Choroid plexus epithelial cell (primary cell): ENCODE data around the gene BBS1.

Experiments used
- DNase-seq: peaks from one replicate; pipeline ENCODE4 v3.0.0-alpha.2; 2010; ENCODE audit warnings: low read depth
- H3K4me3 ChIP-seq: 2 replicates; pipeline ENCODE4 v1.5.1; 2011; ENCODE audit warnings: low read depth, mild to moderate bottlenecking, control low read depth, low read length, moderate library complexity
- TF ChIP-seq, protein P1 (sequence below): conservative IDR thresholded peaks from 2 replicates; pipeline ENCODE4 v1.5.1; 2011; ENCODE audit warnings: low read depth, mild to moderate bottlenecking, control low read depth, inconsistent platforms, low read length, moderate library complexity

The BBS1 gene

DNA sequence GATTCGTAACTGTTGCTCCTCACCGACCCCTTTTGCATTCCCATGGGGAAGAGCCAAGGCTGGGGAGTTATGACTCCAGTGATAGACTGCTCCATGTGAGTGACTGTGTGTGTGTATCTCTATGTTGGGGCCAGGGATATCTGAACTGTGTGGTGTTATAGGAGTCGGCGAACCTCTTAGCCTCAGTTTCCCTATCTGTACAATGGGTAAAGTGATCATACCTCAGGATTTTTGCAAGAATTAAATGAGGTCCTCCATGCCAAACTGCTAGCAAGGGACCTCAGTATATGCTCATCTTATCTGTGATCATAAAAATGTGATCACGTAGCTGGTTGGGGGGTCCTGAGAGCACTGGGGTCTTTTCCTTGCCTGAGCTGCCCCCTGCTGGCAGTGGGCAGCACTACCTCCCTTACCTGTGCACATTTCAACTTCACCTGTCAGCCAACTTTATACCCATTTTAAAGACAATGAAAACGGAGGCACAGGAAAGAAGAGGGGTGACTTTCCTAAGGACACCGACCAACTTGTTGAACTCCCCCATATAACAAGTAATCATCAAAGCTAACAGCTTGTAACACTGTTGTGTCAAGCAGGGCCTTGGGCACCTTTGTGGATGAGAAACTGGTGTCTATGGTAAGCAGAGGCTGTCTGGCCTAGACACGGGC is 31.6 kb upstream of the BBS1 start:
- TF ChIP-seq, protein P1, sequence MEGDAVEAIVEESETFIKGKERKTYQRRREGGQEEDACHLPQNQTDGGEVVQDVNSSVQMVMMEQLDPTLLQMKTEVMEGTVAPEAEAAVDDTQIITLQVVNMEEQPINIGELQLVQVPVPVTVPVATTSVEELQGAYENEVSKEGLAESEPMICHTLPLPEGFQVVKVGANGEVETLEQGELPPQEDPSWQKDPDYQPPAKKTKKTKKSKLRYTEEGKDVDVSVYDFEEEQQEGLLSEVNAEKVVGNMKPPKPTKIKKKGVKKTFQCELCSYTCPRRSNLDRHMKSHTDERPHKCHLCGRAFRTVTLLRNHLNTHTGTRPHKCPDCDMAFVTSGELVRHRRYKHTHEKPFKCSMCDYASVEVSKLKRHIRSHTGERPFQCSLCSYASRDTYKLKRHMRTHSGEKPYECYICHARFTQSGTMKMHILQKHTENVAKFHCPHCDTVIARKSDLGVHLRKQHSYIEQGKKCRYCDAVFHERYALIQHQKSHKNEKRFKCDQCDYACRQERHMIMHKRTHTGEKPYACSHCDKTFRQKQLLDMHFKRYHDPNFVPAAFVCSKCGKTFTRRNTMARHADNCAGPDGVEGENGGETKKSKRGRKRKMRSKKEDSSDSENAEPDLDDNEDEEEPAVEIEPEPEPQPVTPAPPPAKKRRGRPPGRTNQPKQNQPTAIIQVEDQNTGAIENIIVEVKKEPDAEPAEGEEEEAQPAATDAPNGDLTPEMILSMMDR: peak; percentile 86
- DNase-seq: peak; percentile 26
- H3K4me3 ChIP-seq: peak overlapping the region; percentile 88

DNA sequence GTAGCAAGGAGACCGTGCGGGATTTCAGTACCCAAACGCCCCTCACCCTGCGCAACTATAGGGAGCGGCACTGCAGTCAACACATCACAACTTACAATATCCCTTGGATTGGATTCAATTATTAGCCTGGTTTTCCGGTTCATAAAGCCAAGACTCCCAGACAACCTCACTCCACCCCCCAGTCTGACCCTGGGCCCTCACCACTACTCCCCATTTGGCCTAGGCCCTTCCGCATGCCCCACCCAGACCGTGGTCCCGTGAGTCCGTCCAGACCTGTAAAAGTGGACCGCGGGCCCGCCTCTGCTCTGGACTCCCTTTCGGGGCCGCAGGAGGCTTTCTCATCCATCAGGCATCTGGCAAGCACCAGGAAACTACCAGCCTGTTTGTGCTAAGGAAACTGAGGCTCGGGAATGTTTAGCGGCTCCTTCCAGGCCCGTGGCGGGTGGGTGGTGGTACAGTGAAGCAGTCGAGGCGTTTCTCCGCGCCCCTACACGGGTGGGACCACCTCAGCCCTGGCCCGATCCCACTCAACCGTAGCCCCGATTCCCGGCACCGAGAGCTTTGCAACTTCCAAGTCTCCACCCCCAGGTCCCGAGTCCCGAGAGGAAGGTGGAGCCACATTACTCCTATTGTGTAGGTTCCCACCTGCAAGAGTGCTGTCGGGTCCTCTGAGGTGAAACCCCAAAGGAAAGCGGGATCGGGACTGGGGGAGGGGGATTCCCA is 30.9 kb upstream of the BBS1 start:
- TF ChIP-seq, protein P1: no peak
- peak; percentile 50 for DNase-seq
- H3K4me3 ChIP-seq: peak overlapping the region; percentile 88

DNA sequence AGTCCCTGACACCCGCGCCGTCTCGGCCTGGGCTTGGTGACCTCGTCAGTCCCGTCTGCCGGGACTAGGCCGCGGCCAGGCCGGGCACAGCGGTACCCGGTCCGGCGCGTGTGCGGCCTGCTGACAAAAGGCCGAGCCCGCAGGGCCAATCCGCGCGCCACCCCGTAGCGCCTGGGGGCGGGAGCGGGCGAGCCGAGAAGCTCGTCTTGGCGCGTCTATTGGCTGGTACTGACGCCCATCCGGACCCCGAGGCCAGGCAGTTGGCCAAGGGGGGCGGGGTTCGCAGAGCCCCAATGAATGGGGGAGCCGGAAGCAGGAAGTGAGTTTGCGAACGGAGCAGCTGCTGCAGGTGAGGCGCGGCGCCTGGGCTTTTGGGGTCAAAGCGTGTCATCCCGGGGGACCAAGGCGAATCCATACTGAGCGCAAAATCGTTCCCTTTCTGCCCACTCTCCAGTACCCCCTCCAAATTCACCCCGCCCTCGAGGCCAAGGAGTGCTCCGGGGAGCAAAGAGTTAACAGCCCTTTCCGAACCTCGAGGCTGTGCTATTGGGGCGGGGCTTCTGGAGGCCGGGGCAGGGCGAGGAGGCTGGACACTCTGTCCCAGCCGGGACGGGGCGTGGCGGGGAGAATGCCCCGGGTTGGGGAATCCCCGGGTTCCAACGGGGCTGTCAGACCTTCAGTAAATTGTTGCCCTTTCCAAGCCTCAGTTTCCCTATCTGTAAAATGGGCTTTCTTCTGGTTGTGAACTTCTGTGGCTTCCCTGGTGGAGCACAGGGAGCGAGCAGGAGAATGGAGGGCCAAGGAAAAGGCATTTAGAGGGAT is 30.1 kb upstream of the BBS1 start, which contains the start of gene DPP3:
Gene DPP3 (plus strand): TSS at position 318 of the 822 bp plus-strand sequence. CDS start 1,767 bp downstream, outside the sequence.
- H3K4me3 ChIP-seq: peak within 1 kb of the TSS; percentile 88
- peak; percentile 97 for DNase-seq
- TF ChIP-seq, protein P1: no peak

DNA sequence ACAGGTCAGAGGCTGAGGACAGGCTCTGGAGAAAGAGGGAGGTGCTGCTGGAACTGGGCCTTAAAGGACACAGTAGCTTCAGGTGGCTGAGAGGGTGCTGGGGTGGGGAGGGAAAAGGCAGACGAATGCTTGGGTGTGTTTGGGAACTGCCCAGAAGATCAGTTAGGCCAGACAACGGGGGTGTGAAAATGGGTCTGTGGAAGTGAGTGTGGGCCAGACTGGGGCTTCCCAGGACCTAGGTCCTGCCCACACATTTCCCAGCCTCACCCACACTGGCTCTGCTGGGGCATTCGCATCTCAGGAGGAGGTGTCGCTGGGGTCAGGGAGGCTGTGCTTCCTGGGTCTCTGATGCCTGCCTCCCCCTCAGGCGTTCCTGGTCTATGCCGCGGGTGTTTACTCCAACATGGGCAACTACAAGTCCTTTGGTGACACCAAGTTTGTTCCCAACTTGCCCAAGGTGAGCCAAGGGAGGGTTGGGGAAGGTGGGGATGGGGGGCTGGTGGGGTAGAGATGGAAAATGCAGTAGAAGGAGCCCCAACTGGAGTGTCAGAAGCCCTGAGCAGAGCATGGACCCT is 25.5 kb upstream of the BBS1 start:
- no peak for DNase-seq
- H3K4me3 ChIP-seq: no peak overlapping the region
- TF ChIP-seq, protein P1: no peak

DNA sequence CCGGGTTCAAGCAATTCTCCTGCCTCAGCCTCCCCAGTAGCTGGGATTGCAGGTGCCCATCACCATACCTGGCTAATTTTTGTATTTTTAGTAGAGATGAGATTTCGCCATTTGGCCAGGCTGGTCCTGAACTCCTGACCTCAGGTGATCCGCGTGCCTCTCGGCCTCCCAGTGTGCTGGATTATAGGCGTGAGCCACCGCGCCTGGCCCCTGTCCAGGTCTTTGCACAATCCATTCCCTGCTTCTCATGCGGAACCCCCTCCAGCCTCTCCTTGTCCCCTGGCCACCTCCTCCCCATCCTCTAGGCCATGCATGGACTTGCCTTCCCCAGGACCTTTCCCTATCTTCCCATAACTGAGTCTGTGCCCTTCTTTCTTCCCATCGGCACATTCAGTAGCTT is 21.5 kb upstream of the BBS1 start:
- H3K4me3 ChIP-seq: no peak overlapping the region

DNA sequence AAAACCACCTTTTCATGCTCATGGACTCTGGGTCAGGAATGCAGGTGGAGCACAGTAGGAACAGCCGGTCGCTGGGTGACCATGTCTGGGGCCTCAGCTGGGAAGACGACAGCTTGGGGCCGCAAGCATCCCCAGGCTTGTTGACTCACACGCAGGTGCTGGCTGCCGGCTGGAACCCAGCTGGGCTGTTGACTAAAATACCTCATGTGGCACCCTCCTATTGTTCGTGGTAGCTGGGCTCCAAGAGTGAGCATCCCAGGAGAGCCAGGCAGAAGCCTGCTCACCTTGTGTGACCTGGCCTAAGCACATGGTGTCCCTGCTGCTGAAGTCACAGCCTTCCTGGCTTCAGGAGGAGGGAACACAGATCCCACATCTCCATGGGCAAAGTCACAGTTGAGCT is 20.8 kb upstream of the BBS1 start:
- no peak overlapping the region for H3K4me3 ChIP-seq
- TF ChIP-seq, protein P1: no peak
- DNase-seq: no peak

More for the DNA sequence above, 21.5 kb upstream of the BBS1 start:
- DNase-seq: no peak
- TF ChIP-seq, protein P1: no peak
